GOT3 (cell line): ENCODE measurements around the gene RNF217.
"Not testable (repeated sequence)": the region's sequence is repeated elsewhere in the genome, so short reads cannot be mapped to it uniquely, and the experiment has no call there.

Source experiments
- DNase-seq: peaks from one replicate; lab custom pipeline; 2025; ENCODE audit warnings: mixed read lengths; lab: John Stamatoyannopoulos, UW

RNF217 gene

GRCh38 chr6:125015152-125015551 is 52.9 kb downstream of the RNF217 start:
- DNase-seq, result no peak

DNA sequence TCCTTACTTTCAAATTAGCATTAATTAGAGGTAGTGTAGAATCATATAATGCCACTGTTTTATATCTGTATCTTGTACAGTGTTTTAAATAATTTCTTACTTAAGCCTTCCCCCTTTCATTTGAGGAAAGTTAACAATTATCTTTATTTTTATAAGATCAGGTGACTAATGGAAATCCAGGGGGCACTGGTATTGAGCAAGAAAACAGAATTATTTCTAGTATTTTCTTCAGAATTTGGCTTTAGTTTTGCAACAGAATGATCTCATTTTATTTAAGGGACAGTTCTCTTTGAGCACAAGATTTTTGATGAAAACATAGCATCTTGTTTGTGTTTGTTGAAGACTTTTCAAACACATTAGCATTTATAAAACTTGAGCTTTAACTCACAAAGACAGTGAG is 55.9 kb downstream of the RNF217 start:
- no peak for DNase-seq

- no peak for DNase-seq
Measured at GRCh38 chr6:125019281-125019680, 57.0 kb downstream of the RNF217 start.

DNA sequence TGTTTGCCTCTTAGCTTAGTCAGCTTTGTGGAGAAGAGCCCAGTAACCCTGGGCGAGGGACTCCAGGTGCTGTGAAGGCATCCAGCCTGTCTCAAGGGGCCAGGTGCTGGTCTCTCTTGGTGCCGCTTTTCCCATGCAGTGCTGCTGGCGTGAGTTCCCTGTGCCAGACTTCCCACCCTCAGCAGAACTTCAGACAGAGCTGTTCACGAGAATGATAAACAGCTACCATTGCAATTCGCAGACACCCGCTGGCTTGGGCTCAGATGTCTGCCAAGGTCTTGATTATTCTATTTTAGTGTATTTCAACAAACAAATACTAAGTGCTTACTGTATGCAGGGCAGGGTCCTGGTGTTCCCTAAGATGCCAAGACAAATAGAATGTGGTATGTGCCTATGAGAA is 57.7 kb downstream of the RNF217 start:
- no peak for DNase-seq

GRCh38 chr6:125020385-125020784 is 58.1 kb downstream of the RNF217 start:
- DNase-seq, result no peak

DNA sequence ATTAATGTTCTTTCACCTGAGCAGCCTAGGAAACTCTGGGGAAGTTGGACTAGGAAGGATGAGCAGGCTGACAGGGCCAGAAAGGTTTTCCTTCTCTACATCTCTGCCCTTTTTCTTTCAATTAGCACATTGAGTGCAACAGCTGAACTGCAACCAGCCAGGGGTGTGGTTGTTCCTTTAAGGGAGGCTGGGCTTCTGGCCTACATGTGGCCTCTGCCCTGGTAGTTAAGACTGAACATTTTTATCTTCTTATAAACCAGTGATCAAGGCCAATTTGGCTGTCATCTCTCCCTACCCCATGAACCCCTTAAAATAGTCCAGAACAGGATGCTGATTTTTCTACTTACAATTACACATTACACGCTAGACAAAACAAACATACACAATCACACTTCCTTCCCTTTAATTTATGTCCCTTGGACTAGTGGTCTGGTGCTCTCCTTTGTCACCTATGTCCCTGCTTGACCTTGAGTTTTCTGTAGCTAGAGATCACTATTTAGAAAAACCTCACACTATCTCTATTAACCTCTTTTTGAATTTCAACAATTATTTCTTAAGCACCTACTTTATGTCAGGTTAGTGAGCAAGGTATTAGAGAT is 60.3 kb downstream of the RNF217 start:
- DNase-seq, result no peak

- no peak for DNase-seq
Measured at GRCh38 chr6:125025164-125025854, 63.1 kb downstream of the RNF217 start.

DNA sequence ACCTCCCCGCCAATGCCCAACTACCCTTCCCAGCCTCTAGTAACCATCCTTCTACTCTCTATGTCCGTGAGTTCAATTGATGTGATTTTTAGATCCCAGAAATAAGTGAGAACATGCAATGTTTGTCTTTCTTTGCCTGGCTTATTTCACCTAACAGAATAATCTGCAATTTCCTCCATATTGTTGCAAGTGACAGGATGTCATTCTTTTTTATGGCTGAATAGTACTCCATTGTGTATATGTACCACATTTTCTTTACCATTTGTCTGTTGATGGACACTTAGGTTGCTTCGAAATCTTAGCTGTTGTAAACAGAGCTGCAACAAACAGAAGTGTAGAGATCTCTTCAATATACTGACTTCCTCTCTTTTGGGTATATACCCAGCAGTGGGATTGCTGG is 65.0 kb downstream of the RNF217 start:
- DNase-seq, result no peak

- DNase-seq, result no peak
Measured at GRCh38 chr6:125030969-125031368, 68.7 kb downstream of the RNF217 start.

DNA sequence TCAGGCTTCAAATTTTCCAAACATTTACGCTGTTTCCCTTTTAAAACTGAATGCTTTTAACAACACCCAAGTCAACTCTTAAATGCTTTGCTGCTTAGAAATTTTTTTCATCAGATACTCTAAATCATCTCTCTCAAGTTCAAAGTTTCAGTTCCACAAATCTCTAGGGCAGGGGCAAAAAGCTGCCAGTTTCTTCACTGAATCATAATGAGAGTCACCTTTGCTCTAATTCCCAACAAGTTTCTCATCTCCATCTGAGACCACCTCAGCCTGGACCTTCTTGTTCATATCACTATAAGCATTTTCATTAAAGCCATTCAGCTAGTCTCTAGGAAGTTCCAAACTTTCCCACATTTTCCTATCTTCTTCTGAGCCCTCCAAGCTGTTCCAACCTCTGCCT is 69.1 kb downstream of the RNF217 start:
- no peak for DNase-seq

GRCh38 chr6:125034929-125035328 is 72.7 kb downstream of the RNF217 start:
- DNase-seq, result not testable (repeated sequence)

DNA sequence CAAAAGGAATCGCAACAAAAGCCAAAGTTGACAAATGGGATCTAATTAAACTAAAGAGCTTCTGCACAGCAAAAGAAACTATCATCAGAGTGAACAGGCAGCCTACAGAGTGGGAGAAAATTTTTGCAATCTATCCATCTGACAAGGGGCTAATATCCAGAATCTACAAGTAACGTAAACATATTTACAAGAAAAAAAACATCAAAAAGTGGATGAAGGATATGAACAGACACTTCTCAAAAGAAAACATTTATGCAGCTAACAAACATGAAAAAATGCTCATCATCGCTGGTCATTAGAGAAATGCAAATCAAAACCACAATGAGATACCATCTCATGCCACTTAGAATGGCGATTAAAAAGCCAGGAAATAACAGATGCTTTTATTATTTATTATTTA is 74.2 kb downstream of the RNF217 start:
- not testable (repeated sequence) for DNase-seq

GRCh38 chr6:125037827-125038226 is 75.6 kb downstream of the RNF217 start:
- no peak for DNase-seq

- DNase-seq, result no peak
Measured at GRCh38 chr6:125038925-125039324, 76.7 kb downstream of the RNF217 start.

DNA sequence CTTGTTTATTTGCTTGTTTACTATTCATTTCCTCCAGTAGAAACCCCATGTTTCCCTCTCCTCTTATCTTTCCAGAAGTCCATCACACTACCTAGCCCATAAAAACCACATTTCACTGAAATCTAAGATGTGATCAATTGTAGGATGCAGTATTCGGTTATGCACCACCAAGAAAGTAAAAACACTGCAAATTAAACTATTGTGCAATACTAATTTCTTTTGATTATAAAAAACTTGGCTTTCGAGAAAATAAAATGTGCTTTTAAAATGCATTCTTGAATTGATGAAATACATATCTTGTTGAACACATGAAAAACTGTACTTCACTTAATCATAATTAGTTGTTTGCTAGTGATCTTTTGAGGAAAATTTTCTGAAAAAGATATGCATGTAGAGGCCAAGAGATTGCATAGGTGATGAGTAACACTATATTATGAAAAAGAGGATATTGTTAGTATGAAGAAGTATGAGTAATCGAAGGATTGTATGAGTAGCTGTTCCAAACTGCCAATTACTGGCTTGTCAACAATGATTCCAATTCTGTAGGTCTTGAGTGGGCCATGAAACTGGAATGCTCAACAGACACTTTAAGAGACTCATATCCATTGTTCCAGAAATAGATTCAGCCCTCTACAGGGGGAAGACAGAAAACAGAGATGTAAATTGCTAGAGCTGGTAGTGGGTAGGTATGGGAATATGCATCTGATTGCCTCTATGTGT is 79.7 kb downstream of the RNF217 start:
- DNase-seq, result no peak

DNA sequence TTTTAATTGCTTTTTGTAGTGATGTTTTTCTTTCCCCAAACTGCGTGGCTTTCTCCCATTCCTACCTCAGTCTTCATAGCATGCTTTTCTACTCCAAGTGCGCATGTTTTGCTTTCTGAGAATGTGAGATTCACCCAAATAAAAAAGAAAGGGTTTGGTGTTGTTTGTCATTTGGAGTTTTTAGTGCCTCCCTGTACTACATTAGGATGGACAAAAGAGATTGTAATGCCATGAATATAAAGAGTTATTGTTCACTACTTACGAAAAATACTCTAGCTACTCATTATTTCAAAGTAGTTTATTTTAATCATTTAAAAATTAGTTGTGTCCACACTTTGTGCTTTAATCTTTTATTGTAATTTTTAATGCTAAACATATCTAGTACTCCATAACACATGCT is 81.8 kb downstream of the RNF217 start:
- DNase-seq, result no peak

- no peak for DNase-seq
Measured at GRCh38 chr6:125044667-125045066, 82.4 kb downstream of the RNF217 start.

DNA sequence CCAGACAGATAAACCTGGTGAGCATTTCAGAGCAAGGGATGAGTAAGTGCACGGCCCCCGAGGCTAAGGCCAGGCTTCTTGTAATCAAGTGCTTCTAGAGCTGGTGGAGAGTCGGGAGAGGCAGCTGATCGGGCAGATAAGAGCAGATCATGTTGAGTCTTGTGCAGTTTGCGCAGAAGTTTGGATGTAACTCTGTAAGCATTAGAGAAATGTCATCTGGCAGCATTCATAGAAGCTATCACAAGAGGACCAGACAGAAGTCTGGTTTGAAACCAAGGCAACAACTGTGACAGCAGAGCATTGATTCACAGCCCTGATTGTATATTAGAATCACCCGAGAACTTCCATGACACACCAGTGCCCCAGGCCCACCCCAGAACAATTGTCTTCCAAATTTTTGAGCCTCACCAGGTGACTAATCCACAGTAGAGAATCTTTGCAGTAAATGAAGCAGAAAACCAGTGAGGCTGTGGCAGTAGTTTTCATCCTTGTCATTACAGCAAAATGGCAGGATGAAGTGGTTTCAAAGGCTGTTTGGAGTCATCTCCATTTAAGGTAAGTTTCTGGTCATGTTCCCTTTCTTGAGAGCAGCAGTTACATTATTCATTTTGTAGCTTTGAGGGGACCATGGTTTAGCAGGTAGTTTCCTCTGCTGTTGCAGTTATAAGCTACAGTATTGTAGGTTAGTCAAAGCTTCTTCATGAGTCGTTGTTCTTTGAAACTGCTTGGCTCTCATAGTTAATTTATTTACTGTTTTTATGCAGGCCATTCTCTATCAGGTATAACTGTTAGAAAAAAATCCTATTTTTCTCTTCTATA is 84.1 kb downstream of the RNF217 start:
- no peak for DNase-seq

DNA sequence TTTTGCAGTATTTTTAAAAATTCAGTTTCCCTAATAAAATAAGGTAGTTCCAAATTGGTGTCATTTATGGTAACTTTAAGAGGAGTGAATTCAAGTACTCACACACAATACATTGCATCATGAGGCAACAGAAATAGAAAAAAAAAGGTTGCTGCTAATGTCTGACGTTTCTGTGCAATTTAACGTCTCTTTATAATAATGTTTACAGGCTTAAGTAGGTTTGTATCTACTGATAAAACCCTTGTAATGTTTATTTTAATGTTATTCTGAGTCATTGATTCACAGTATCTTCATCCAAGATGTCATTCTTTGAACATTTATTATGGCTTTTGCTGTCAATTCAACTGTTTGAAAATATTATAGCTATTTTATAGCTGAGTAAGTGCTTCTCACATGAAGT is 86.0 kb downstream of the RNF217 start:
- no peak for DNase-seq

GRCh38 chr6:125050663-125051318 is 88.6 kb downstream of the RNF217 start:
- DNase-seq, result no peak

GRCh38 chr6:125053809-125054208 is 91.6 kb downstream of the RNF217 start:
- DNase-seq, result no peak

GRCh38 chr6:125054331-125054730 is 92.1 kb downstream of the RNF217 start:
- DNase-seq, result no peak
